Neural cell (in vitro differentiated cells): Measurements from ENCODE around the gene PIGO. TPM values are rescaled to one million over a fixed set of nuclear protein-coding genes. Genes with fewer than 3 reads are reported as not detected.

Source experiments
- H2AFZ ChIP-seq: fragments of 200-600, 300-800 bp; sonication (generic), shearing (Covaris generic); 2 replicates; pipeline ENCODE4 v1.6.0; 2014; ENCODE audit warnings: low read depth, mild to moderate bottlenecking, antibody characterized with exemption, low read length, moderate library complexity
- H3F3A ChIP-seq: fragments of 200-600 bp; shearing (Covaris generic); 2 replicates; pipeline ENCODE4 v1.6.1; 2016; ENCODE audit warnings: mild to moderate bottlenecking, moderate library complexity, mixed read lengths, antibody characterized with exemption, low read length; ENCODE audit not compliant: insufficient read depth, poor library complexity, severe bottlenecking
- H3K27ac ChIP-seq: fragments of 200-600, 300-800 bp; sonication (generic), shearing (Covaris generic); 2 replicates; pipeline ENCODE4 v1.5.1; 2014; ENCODE audit warnings: mild to moderate bottlenecking, low read length, moderate library complexity
- H3K27me3 ChIP-seq: fragments of 300-800, 200-600 bp; sonication (generic), shearing (Covaris generic); 2 replicates; pipeline ENCODE4 v1.6.0; 2014; ENCODE audit warnings: mild to moderate bottlenecking, low read depth, low read length, moderate library complexity; ENCODE audit not compliant: insufficient read depth
- H3K36me3 ChIP-seq: fragments of 300-800, 200-600 bp; sonication (generic), shearing (Covaris generic); 2 replicates; pipeline ENCODE4 v1.5.1; 2014; ENCODE audit warnings: mild to moderate bottlenecking, antibody characterized with exemption, low read length, moderate library complexity; ENCODE audit not compliant: insufficient read depth
- H3K4me2 ChIP-seq: fragments of 300-800, 200-600 bp; sonication (generic), shearing (Covaris generic); 2 replicates; pipeline ENCODE4 v1.6.0; 2014; ENCODE audit warnings: mild to moderate bottlenecking, low read length
- H3K4me3 ChIP-seq: fragments of 300-800, 200-600 bp; sonication (generic), shearing (Covaris generic); 2 replicates; pipeline ENCODE4 v1.5.1; 2014; ENCODE audit warnings: mild to moderate bottlenecking, low read length, moderate library complexity
- H3K79me2 ChIP-seq: fragments of 200-600 bp; shearing (Covaris generic); replicated peaks from 2 replicates; pipeline ENCODE4 v1.6.0; 2014; ENCODE audit warnings: mild to moderate bottlenecking, low read length, moderate library complexity; ENCODE audit not compliant: insufficient read depth
- H3K9ac ChIP-seq: fragments of 300-800, 200-600 bp; sonication (generic), shearing (Covaris generic); 2 replicates; pipeline ENCODE4 v1.6.1; 2016; ENCODE audit warnings: mild to moderate bottlenecking, low read length, mixed read lengths
- H3K9me2 ChIP-seq: fragments of 200-600 bp; shearing (Covaris generic); 2 replicates; pipeline ENCODE4 v1.6.1; 2016; ENCODE audit warnings: mild to moderate bottlenecking, low read length, mixed read lengths; ENCODE audit not compliant: insufficient read depth
- H3K9me3 ChIP-seq: fragments of 200-600, 300-800 bp; sonication (generic), shearing (Covaris generic); 2 replicates; pipeline ENCODE4 v1.6.1; 2016; ENCODE audit warnings: mild to moderate bottlenecking, mixed run types, low read length, moderate library complexity, mixed read lengths
- H4K20me1 ChIP-seq: fragments of 200-600 bp; shearing (Covaris generic); 2 replicates; pipeline ENCODE4 v1.6.1; 2016; ENCODE audit warnings: mild to moderate bottlenecking, mixed run types; ENCODE audit not compliant: insufficient read depth
- CTCF ChIP-seq: fragments of 450-650 bp; IDR thresholded peaks from 2 replicates; pipeline ENCODE4 v1.5.1; 2014; ENCODE audit warnings: antibody characterized with exemption, mild to moderate bottlenecking, moderate library complexity; ENCODE audit not compliant: poor library complexity, severe bottlenecking
- EP300 ChIP-seq: fragments of 450-650 bp; conservative IDR thresholded peaks from 2 replicates; pipeline ENCODE4 v1.6.1; 2014; ENCODE audit warnings: antibody characterized with exemption, mild to moderate bottlenecking, moderate library complexity; ENCODE audit not compliant: poor library complexity, severe bottlenecking
- EZH2 ChIP-seq: fragments of 200-600, 300-800 bp; shearing (Covaris generic), sonication (generic); IDR thresholded peaks from 2 replicates; pipeline ENCODE4 v1.6.1; 2014; ENCODE audit warnings: antibody characterized with exemption, low read length, borderline replicate concordance, mild to moderate bottlenecking; ENCODE audit not compliant: insufficient read depth, poor library complexity, severe bottlenecking
- MXI1 ChIP-seq: fragments of 450-650 bp; conservative IDR thresholded peaks from 2 replicates; pipeline ENCODE4 v1.6.1; 2014; ENCODE audit warnings: antibody characterized with exemption, mild to moderate bottlenecking; ENCODE audit not compliant: poor library complexity, severe bottlenecking
- POLR2AphosphoS5 ChIP-seq: IDR thresholded peaks from 2 replicates; pipeline ENCODE4 v1.6.1; 2012
- RAD21 ChIP-seq: fragments of 450-650 bp; conservative IDR thresholded peaks from 2 replicates; pipeline ENCODE4 v1.6.1; 2014; ENCODE audit warnings: antibody characterized with exemption, mild to moderate bottlenecking, moderate library complexity
- REST ChIP-seq: IDR thresholded peaks from 2 replicates; pipeline ENCODE4 v1.6.1; 2012; ENCODE audit warnings: borderline replicate concordance
- SMC3 ChIP-seq: fragments of 450-650 bp; conservative IDR thresholded peaks from 2 replicates; pipeline ENCODE4 v1.6.1; 2014; ENCODE audit warnings: antibody characterized with exemption, mild to moderate bottlenecking, moderate library complexity; ENCODE audit not compliant: poor library complexity
- TAF1 ChIP-seq: IDR thresholded peaks from 2 replicates; pipeline ENCODE4 v1.6.1; 2012; ENCODE audit warnings: low read depth
- polyA plus RNA-seq: library from polyadenylated mRNA; depleted of rRNA; stranded (reverse); fragments of >200 nt; gene quantifications from 2 replicates; pipeline ENCODE4 v1.2.3, GENCODE V29; 2014

Gene PIGO
- polyA plus RNA-seq, 1 donor from 2014 or later = 8.5 TPM

GRCh38 chr9:35042891-35043545 is 53.4 kb downstream of the PIGO start:
- no peaks in the 10 kb centered on the region for H3K27me3 ChIP-seq

DNA sequence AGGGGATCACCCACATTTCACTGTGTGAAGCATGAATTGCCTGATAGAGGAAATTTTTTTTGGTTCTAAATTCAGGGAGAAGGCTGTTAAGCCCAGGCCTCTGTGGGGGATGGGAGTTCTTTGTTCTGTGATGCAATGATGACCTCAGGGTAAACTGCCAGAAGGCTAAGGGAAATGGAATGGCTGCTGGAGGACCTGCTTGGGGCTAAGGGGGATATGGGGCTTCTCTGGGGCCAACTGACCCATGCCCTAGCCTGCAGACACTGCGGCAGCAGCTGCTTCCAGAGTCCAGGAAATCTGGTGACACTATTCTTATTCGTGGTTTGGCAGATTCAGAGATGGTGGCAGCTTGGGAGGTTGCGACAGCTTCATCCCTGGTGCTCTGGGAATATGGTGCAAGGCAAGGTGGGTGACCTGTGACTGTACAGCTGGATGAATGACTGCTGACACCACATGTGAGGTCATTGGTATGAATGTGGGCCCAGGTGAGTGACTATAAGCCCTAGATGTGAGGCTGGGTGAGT is 54.2 kb downstream of the PIGO start:
- H3K4me2 ChIP-seq = no peak overlapping the region
- no peaks in the 10 kb centered on the region for H3K27me3 ChIP-seq
- H2AFZ ChIP-seq = no peak overlapping the region
- H3K4me3 ChIP-seq = no peak overlapping the region
- no peaks in the 10 kb centered on the region for H3K9me3 ChIP-seq
- H3K9ac ChIP-seq = no peak overlapping the region
- no peaks in the 10 kb centered on the region for H3K9me2 ChIP-seq
- no peaks in the 10 kb centered on the region for H3K36me3 ChIP-seq
- no peak overlapping the region for H3K27ac ChIP-seq
- no peaks in the 10 kb centered on the region for H4K20me1 ChIP-seq
- H3K79me2 ChIP-seq = no peaks in the 10 kb centered on the region
- no peaks in the 10 kb centered on the region for H3F3A ChIP-seq
- TF ChIP-seq SMC3 (no peak), TAF1 (no peak), CTCF (no peak), EZH2 (no peak), MXI1 (no peak), RAD21 (no peak)

More at GRCh38 chr9:35042891-35043545, 53.4 kb downstream of the PIGO start:
- Histone ChIP-seq H3K9me2 (no peaks in the 10 kb centered on the region), H2AFZ (no peak overlapping the region), H3K9me3 (no peaks in the 10 kb centered on the region), H3K79me2 (no peaks in the 10 kb centered on the region), H3K36me3 (no peaks in the 10 kb centered on the region), H3K27ac (no peak overlapping the region), H3K9ac (no peak overlapping the region), H3K4me2 (no peak overlapping the region), H3K4me3 (no peak overlapping the region), H3F3A (no peaks in the 10 kb centered on the region), H4K20me1 (no peaks in the 10 kb centered on the region)
- TF ChIP-seq MXI1 (no peak), REST (no peak), EP300 (no peak), CTCF (no peak), TAF1 (no peak), EZH2 (no peak), POLR2AphosphoS5 (no peak), SMC3 (no peak), RAD21 (no peak)
